Esophagus muscularis mucosa (tissue), 4 donors: Measurements from ENCODE around the gene TUBB8B. TPM values are rescaled to one million over a fixed set of nuclear protein-coding genes. Genes with fewer than 3 reads are reported as not detected.
"Not testable (repeated sequence)": the region's sequence is repeated elsewhere in the genome, so short reads cannot be mapped to it uniquely, and the experiment has no call there.

Experiments
- DNase-seq: peaks from one replicate; pipeline ENCODE4 v3.0.0-alpha.2; 2017; ENCODE audit errors: extremely low spot score
- H3K27ac ChIP-seq, 4 donors: fragments of 200-600 bp; sonication (generic); replicated peaks in 1 of 4; 1 replicate in 3 of 4; 2 replicates in 1 of 4; pipeline ENCODE4 v1.5.1; 2016 to 2019; ENCODE audit warnings: mild to moderate bottlenecking in 1 of 4
- H3K27me3 ChIP-seq, 4 donors: fragments of 200-600 bp; sonication (generic); one replicate each; pipeline versions ENCODE4 v1.5.1 to v1.6.0; 2016 to 2019
- H3K36me3 ChIP-seq, 4 donors: fragments of 200-600 bp; sonication (generic); one replicate each; pipeline ENCODE4 v1.5.1; 2016 to 2019
- H3K4me1 ChIP-seq, 4 donors: fragments of 200-600 bp; sonication (generic); one replicate each; pipeline ENCODE4 v1.5.1; 2016 to 2019
- H3K4me3 ChIP-seq, 4 donors: fragments of 200-600 bp; sonication (generic); 1 replicate in 2 of 4; 2 replicates in 2 of 4; pipeline ENCODE4 v1.5.1; 2016 to 2019; ENCODE audit warnings: mild to moderate bottlenecking in 4 of 4, moderate library complexity in 1 of 4
- H3K9me3 ChIP-seq, 4 donors: fragments of 200-600 bp; sonication (generic); 1 replicate in 3 of 4; 2 replicates in 1 of 4; pipeline ENCODE4 v1.5.1; 2016 to 2019
- WGBS: methylation state at CpG from one replicate; pipeline ENCODE4 v1.1.5; 2018; 5-methylcytosine and 5-hydroxymethylcytosine counted together
- intact Hi-C: fragments of 100-400 bp; cut with DNase I; formaldehyde crosslinking; loops from one replicate; pipeline ENCODE4 v1.15.1; 2023
- small RNA-seq, 3 donors: library from RNA; depleted of rRNA; stranded (forward); fragments of <200 nt; gene quantifications; one replicate each; pipeline ENCODE3, GENCODE V24; 2016
- total RNA-seq, 4 donors: library from RNA; depleted of rRNA; stranded (reverse); fragments of >200 nt; gene quantifications; one replicate each; pipeline versions ENCODE4 v1.1.0 to v1.2.1, GENCODE V29; 2016

The TUBB8B gene
- total RNA-seq, 4 donors from 2014 or later = not detected

DNA sequence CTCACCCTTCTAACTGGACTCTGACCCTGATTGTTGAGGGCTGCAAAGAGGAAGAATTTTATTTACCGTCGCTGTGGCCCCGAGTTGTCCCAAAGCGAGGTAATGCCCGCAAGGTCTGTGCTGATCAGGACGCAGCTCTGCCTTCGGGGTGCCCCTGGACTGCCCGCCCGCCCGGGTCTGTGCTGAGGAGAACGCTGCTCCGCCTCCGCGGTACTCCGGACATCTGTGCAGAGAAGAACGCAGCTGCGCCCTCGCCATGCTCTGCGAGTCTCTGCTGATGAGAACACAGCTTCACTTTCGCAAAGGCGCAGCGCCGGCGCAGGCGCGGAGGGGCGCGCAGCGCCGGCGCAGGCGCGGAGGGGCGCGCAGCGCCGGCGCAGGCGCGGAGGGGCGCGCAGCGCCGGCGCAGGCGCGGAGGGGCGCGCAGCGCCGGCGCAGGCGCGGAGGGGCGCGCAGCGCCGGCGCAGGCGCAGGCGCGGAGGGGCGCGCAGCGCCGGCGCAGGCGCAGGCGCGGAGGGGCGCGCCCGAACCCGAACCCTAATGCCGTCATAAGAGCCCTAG lies 38.7 kb downstream of the TUBB8B start:
- H3K36me3 ChIP-seq, H3K27me3 ChIP-seq, H3K27ac ChIP-seq, DNase-seq, intact Hi-C loops, H3K4me3 ChIP-seq, H3K4me1 ChIP-seq, H3K9me3 ChIP-seq: not testable (repeated sequence)
- WGBS = 85% methylated on average over 49 of the region's 75 CpGs

DNA sequence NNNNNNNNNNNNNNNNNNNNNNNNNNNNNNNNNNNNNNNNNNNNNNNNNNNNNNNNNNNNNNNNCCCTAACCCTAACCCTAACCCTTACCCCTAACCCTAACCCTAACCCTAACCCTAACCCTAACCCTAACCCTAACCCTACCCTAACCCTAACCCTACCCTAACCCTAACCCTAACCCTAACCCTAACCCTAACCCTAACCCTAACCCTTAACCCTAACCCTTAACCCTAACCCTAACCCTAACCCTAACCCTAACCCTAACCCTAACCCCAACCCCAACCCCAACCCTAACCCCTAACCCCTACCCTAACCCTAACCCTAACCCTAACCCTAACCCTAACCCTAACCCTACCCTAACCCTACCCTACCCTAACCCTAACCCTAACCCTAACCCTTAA lies 39.5 kb downstream of the TUBB8B start:
- H3K9me3 ChIP-seq, DNase-seq, H3K36me3 ChIP-seq, H3K4me1 ChIP-seq, H3K27ac ChIP-seq, H3K27me3 ChIP-seq, intact Hi-C loops, H3K4me3 ChIP-seq: not testable (repeated sequence)

Small RNAs within 50 kb of the gene (small RNA-seq; reads per million reads assigned to genes)
- 0 reads per million in 3 donors for gene AP001005.2

Other genes with a start within 250 kb of the TUBB8B start
- gene USP14, start 108.9 kb upstream of the TUBB8B start, total RNA-seq = 10 to 100 TPM; 21.8 to 42.8 (median 29.5) TPM
- 10 to 100 TPM; 13.8 to 34.1 (median 21.8) TPM for gene THOC1, start 218.4 kb upstream of the TUBB8B start, total RNA-seq